ENCODE results near the gene ELP2. TPM values are rescaled to one million over a fixed set of nuclear protein-coding genes. Genes with fewer than 3 reads are reported as not detected.
A peak's percentile ranks its signal among the peaks of the same experiment; 100 is the strongest.

The ELP2 gene
- polyA plus RNA-seq, 1 donor (not counting 4 experiments of a cell fraction or from before 2014, with no cell fraction given): 74.6 TPM

DNA sequence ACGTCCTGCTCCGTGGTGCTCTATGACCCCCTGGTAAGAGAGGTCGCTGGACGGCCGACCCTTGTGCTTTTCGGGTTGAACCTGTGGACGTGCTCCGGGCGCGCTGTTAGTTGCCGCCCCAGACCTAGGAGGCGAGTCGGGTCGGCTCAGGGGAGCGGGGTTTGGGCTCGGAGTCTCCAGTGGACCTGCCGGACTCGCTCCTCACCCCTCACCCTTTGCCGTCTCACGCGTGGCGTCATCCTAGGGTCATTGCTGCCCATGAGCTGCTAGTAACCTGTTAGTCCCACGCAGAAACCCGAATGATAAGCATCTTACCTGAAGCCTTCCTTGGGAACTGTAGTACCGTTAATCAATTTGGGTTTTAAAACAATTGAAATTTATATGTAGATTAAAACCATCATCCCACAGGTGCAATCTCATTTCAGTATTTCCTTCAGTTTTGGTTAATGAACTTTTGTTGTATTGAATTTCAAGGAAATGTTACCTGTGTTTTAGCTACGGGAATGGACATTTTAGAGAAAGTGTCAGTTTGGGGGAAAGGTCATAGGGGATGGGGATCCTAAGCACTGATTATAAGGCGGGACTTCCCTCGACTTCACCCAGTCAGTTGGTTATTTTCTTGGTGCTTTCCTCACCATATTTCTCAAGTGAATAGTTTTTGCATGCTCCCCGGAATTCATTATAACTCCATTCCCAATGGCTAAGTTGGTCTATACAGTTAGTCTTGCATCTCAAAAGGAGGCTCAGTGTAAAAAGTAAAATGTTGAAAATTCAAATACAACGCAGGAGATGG lies 536 bp downstream of the ELP2 start:
- Histone ChIP-seq H3K4me1 (ENCODE audit: control insufficient read depth, extremely low read depth, insufficient read depth, low read length) (peaks cover 17% of the 10 kb centered on the region), H2AFZ (ENCODE audit: control insufficient read depth, low read length) (peak overlapping the region; percentile 100), H3K9me3 (ENCODE audit: control insufficient read depth, low read depth, low read length) (no peaks in the 10 kb centered on the region), H3K79me2 (ENCODE audit: control insufficient read depth, insufficient read depth, low read length) (peaks cover 61% of the 10 kb centered on the region), H3K4me2 (ENCODE audit: control insufficient read depth, extremely low read depth, insufficient read depth, low read depth, low read length) (peak overlapping the region; percentile 97), H3K27ac (ENCODE audit: control insufficient read depth, insufficient read depth, low read length) (peak overlapping the region; percentile 93), H3K4me3 (ENCODE audit: control insufficient read depth in 2 of 3, extremely low read depth in 1 of 3, insufficient read depth in 2 of 3, low read depth in 1 of 3, low read length in 3 of 3) (peak overlapping the region; percentile 83 to 95 (median 92)), H3K36me3 (ENCODE audit: control insufficient read depth in 2 of 2, extremely low read depth in 1 of 2, insufficient read depth in 2 of 2, low read length in 2 of 2) (peaks cover 0 to 3% of the 10 kb centered on the region in 2 experiments), H4K20me1 (ENCODE audit: control insufficient read depth, extremely low read depth, insufficient read depth, low read length) (peaks cover 5% of the 10 kb centered on the region), H3K9me1 (ENCODE audit: control insufficient read depth, extremely low read depth, insufficient read depth, low read length) (no peaks in the 10 kb centered on the region), H3K9ac (ENCODE audit: control insufficient read depth, extremely low read depth, insufficient read depth, low read length) (peak overlapping the region; percentile 97), H3K27me3 (ENCODE audit: control insufficient read depth, extremely low read depth, insufficient read depth, low read length) (no peaks in the 10 kb centered on the region)
- no peak for DNase-seq (ENCODE audit: low read depth, low spot score)
- dilution Hi-C loops (cut with MboI; ENCODE audit: extremely low pct_ligation_motif_present, low sequenced_read_pairs): no loop called here
- FAIRE-seq: no peak
- TF ChIP-seq, protein P1, sequence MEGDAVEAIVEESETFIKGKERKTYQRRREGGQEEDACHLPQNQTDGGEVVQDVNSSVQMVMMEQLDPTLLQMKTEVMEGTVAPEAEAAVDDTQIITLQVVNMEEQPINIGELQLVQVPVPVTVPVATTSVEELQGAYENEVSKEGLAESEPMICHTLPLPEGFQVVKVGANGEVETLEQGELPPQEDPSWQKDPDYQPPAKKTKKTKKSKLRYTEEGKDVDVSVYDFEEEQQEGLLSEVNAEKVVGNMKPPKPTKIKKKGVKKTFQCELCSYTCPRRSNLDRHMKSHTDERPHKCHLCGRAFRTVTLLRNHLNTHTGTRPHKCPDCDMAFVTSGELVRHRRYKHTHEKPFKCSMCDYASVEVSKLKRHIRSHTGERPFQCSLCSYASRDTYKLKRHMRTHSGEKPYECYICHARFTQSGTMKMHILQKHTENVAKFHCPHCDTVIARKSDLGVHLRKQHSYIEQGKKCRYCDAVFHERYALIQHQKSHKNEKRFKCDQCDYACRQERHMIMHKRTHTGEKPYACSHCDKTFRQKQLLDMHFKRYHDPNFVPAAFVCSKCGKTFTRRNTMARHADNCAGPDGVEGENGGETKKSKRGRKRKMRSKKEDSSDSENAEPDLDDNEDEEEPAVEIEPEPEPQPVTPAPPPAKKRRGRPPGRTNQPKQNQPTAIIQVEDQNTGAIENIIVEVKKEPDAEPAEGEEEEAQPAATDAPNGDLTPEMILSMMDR (optimal IDR thresholded peaks at IDR 0.05 in 1 of 3, IDR thresholded peaks at IDR 0.05 in 1 of 3, conservative IDR thresholded peaks at IDR 0.05 in 1 of 3; ENCODE audit: extremely low read depth in 1 of 3, insufficient read depth in 2 of 3, low read length in 3 of 3): no peak
- TF ChIP-seq EZH2 (IDR thresholded peaks at IDR 0.05; ENCODE audit: low read length): no peak

DNA sequence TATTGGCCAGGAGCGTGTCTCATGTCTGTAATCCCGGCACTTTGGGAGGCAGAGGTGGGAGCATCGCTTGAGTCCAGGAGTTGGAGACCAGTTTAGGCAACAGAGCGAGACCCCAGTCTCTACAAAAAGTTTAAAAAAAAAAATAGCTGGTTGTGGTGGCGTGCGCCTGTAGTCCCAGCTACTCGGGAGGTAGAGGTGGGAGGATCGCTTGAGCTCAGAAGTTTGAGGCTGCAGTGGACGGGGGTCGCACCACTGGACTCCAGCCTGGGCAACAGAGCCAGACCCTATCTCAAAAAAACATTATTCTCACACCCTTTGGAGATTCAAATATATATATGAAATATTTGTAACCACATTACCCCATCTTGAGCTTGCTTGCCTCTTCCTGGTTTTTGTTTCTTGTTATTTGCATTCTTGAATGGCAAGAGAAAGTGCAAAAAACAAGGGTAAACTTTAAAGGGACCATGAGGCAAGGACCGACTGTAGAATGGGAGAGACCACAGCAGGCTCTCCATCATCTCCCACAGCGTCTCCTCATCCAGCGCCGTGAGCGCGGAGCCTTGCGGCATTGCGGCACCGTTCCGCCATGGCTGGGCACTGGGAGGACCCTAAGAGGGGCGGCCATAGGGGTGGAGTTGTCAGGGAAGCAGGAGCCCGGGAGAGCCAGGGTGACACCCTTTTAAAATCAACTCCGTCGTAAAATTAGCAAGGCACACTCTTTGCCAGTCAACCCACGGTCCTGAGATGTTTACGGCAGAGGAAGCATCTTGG lies 1.4 kb downstream of the ELP2 start:
- H2AFZ ChIP-seq (ENCODE audit: control insufficient read depth, low read length): no peak overlapping the region
- peaks cover 5% of the 10 kb centered on the region for H4K20me1 ChIP-seq (ENCODE audit: control insufficient read depth, extremely low read depth, insufficient read depth, low read length)
- H3K27me3 ChIP-seq (ENCODE audit: control insufficient read depth, extremely low read depth, insufficient read depth, low read length): no peaks in the 10 kb centered on the region
- no peaks in the 10 kb centered on the region for H3K9me1 ChIP-seq (ENCODE audit: control insufficient read depth, extremely low read depth, insufficient read depth, low read length)
- H3K36me3 ChIP-seq (ENCODE audit: control insufficient read depth in 2 of 2, extremely low read depth in 1 of 2, insufficient read depth in 2 of 2, low read length in 2 of 2): peaks cover 0 to 3% of the 10 kb centered on the region in 2 experiments
- H3K4me3 ChIP-seq (ENCODE audit: control insufficient read depth in 2 of 3, extremely low read depth in 1 of 3, insufficient read depth in 2 of 3, low read depth in 1 of 3, low read length in 3 of 3): peak overlapping the region; percentile 83 to 95 (median 92)
- peaks cover 12% of the 10 kb centered on the region for H3K4me1 ChIP-seq (ENCODE audit: control insufficient read depth, extremely low read depth, insufficient read depth, low read length)
- peak overlapping the region; percentile 97 for H3K4me2 ChIP-seq (ENCODE audit: control insufficient read depth, extremely low read depth, insufficient read depth, low read depth, low read length)
- no peak overlapping the region for H3K9ac ChIP-seq (ENCODE audit: control insufficient read depth, extremely low read depth, insufficient read depth, low read length)
- no peak overlapping the region for H3K27ac ChIP-seq (ENCODE audit: control insufficient read depth, insufficient read depth, low read length)
- no peak for TF ChIP-seq EZH2 (IDR thresholded peaks at IDR 0.05; ENCODE audit: low read length)
- TF ChIP-seq, protein P1 (optimal IDR thresholded peaks at IDR 0.05 in 1 of 3, IDR thresholded peaks at IDR 0.05 in 1 of 3, conservative IDR thresholded peaks at IDR 0.05 in 1 of 3; ENCODE audit: extremely low read depth in 1 of 3, insufficient read depth in 2 of 3, low read length in 3 of 3): no peak
- H3K9me3 ChIP-seq (ENCODE audit: control insufficient read depth, low read depth, low read length): no peaks in the 10 kb centered on the region
- H3K79me2 ChIP-seq (ENCODE audit: control insufficient read depth, insufficient read depth, low read length): peaks cover 61% of the 10 kb centered on the region
- dilution Hi-C loops (cut with MboI; ENCODE audit: extremely low pct_ligation_motif_present, low sequenced_read_pairs): no loop called here
- DNase-seq (ENCODE audit: low read depth, low spot score) (no peak), FAIRE-seq (no peak)
